ENCODE measurements around the gene PSMA5. TPM values are rescaled to one million over a fixed set of nuclear protein-coding genes. Genes with fewer than 3 reads are reported as not detected.
A peak's percentile ranks its signal among the peaks of the same experiment; 100 is the strongest.

The PSMA5 gene
- total and polyA plus RNA-seq, 12 donors, result 22.7 to 94.6 (median 59.2) TPM

DNA sequence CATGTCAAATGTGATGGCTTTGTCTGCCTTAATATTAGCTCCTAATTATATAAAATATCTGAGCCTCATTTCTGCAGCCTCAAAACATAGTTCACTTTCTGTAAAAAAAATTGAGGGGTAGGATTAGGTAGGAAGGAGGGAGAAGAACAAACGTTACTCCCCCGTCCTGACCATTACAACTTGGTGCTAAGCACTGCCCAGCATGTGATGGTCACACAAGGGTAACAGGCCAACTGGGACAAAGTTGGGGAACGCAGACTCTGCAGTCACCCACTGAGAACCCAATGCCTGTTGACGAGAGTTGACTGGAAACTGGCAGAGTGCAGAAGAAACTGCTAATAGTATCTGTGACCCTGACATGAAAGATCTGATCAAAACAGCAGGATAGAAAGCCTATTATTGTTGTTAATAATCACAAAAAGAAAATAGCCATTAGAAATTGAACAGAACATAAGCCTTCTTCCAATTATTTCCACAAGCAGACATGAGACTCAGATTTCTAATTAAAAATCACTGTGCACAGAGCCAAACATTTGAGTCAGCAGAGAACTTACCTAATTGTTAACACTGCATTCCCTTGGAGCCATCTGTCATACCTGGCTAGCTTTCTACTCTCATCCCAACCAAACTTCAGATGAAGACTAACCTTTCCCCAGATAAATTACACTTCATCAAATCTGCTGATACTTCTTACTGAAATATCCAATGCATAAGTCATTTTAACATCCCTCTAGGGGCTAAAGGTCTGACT lies 34.0 kb downstream of the PSMA5 start:
- peak; percentile 44 to 82 (median 65) for ATAC-seq
- DNase-seq, result peak; percentile 30 to 54
- intact Hi-C loops (cut with DNase I), result loop anchor here in 4 of 10 donors (5.0 to 10.0 kb wide), 3 partner anchors 40 to 297 kb away; partner anchors contain the start of gene TMEM167B (in 1 of the 4)
- Histone ChIP-seq H3K27me3 (peaks cover 0 to 11% (median 0%) of the 10 kb centered on the region in 7 donors), H3K4me1 (peaks cover 22 to 97% (median 86%) of the 10 kb centered on the region in 9 donors), H3K9me3 (no peaks in the 10 kb centered on the region), H3K27ac (peak overlapping the region; percentile 72 to 96 (median 90)), H3K36me3 (no peaks in the 10 kb centered on the region), H3K4me3 (peak overlapping the region in 9 of 10 donors; percentile 1 to 42 (median 34))
- TF ChIP-seq, protein P1, sequence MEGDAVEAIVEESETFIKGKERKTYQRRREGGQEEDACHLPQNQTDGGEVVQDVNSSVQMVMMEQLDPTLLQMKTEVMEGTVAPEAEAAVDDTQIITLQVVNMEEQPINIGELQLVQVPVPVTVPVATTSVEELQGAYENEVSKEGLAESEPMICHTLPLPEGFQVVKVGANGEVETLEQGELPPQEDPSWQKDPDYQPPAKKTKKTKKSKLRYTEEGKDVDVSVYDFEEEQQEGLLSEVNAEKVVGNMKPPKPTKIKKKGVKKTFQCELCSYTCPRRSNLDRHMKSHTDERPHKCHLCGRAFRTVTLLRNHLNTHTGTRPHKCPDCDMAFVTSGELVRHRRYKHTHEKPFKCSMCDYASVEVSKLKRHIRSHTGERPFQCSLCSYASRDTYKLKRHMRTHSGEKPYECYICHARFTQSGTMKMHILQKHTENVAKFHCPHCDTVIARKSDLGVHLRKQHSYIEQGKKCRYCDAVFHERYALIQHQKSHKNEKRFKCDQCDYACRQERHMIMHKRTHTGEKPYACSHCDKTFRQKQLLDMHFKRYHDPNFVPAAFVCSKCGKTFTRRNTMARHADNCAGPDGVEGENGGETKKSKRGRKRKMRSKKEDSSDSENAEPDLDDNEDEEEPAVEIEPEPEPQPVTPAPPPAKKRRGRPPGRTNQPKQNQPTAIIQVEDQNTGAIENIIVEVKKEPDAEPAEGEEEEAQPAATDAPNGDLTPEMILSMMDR (IDR thresholded peaks at IDR 0.05), result no peak
- WGBS, 2 donors, result 32 to 33% methylated on average over 4 of the region's 4 CpGs

DNA sequence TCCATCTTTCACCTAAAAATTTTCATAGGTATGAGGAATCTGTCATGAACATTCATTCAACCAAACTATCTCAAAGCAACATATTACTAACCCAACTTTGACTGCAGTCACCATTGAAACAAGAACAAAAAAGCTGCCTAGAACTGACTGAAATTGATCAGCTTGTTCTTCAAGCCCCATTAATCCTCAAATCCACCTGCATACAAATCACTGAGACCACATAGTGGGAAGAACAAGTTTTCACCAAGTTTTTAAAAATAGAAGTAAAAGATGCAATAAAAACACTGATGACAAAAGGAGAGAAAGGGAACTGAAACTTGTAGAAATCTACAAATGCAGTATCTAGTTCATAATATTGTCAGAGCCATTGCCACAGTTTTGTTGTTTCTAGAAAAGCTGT lies 34.6 kb downstream of the PSMA5 start:
- Histone ChIP-seq H3K4me1 (peaks cover 22 to 99% (median 86%) of the 10 kb centered on the region in 9 donors), H3K9me3 (no peaks in the 10 kb centered on the region), H3K36me3 (no peaks in the 10 kb centered on the region), H3K4me3 (peak overlapping the region in 8 of 10 donors; percentile 1 to 42 (median 34)), H3K27me3 (peaks cover 0 to 8% (median 0%) of the 10 kb centered on the region in 7 donors), H3K27ac (peak overlapping the region; percentile 72 to 96 (median 90))
- TF ChIP-seq, protein P1 (IDR thresholded peaks at IDR 0.05), result no peak
- ATAC-seq (no peak), DNase-seq (no peak)
- intact Hi-C loops (cut with DNase I), result loop anchor here in 4 of 10 donors (5.0 to 10.0 kb wide), 3 partner anchors 39 to 297 kb away; partner anchors contain the start of gene TMEM167B (in 1 of the 4)

DNA sequence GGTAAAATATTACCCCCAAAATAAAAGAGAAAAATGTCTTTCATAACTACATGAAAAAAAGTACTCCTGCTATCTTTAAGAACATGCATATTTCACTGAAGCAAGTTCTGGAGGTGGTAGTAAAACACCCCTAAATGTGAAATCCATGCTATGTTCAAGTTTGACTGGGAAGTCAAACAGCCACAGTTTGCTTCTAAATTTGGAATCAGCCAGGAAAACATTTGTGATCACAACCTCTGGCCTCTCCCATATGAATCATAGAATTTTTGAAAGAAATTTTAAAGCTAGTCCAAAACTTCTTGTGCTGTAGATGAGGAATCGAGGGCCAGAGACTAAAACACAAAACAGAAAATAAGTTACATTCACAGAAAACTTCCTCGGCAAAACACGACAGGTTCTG lies 35.1 kb downstream of the PSMA5 start:
- Histone ChIP-seq H3K9me3 (no peaks in the 10 kb centered on the region), H3K4me3 (peak overlapping the region in 9 of 10 donors; percentile 1 to 42 (median 34)), H3K27ac (peak overlapping the region; percentile 72 to 96 (median 90)), H3K36me3 (no peaks in the 10 kb centered on the region), H3K4me1 (peaks cover 22 to 99% (median 87%) of the 10 kb centered on the region in 9 donors), H3K27me3 (peaks cover 0 to 4% (median 0%) of the 10 kb centered on the region in 7 donors)
- no peak for DNase-seq
- WGBS, 2 donors, result 6 to 9% methylated on average over 3 of the region's 3 CpGs
- intact Hi-C loops (cut with DNase I), result loop anchor here in 4 of 10 donors (5.0 to 10.0 kb wide), 3 partner anchors 39 to 296 kb away; partner anchors contain the start of gene TMEM167B (in 1 of the 4)
- TF ChIP-seq, protein P1 (IDR thresholded peaks at IDR 0.05), result no peak
- ATAC-seq, result peak in 3 of 8 donors; percentile 28 to 37 (median 33)

DNA sequence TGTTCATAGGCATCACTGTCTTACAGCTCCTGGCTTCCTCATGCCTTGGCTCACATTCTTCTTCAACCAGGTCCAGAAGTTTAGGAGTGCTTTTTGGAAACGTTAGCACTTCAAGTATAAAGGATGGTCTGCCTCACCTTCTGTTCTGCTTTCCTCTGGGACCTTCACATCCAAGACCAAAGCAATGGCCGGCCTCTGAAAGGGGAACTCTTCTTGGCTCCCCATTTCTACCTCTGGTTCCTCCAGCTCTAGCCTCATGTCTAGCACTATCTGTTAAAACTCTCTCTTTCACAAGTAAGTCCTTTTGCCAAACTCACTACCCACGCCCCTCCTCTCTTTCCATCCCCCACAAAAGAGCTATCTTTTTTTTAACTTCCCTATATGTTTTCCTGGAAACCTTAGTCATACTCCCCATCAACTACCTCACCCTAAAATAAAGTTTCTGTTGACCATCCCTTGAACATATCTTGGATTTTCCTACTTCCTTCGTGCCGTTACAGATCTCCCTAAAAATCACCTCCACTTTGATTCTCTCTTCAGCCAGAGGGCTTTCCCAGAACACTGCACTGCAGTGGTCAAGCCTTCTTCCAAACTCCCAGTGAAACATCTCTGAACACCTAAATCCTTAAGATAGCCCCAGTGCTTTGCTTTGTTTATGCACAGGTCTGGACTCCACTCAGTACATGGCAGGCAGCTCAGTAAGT lies 36.5 kb downstream of the PSMA5 start:
- 69 to 73% methylated on average over 5 of the region's 5 CpGs for WGBS, 2 donors
- DNase-seq (no peak), ATAC-seq (no peak)
- intact Hi-C loops (cut with DNase I), result loop anchor here in 4 of 10 donors (5.0 to 10.0 kb wide), 3 partner anchors 37 to 295 kb away; partner anchors contain the start of gene TMEM167B (in 1 of the 4)
- peak overlapping the region; percentile 53 to 96 (median 89) for H3K27ac ChIP-seq
- H3K36me3 ChIP-seq, result no peaks in the 10 kb centered on the region
- peaks cover 22 to 99% (median 88%) of the 10 kb centered on the region in 9 donors for H3K4me1 ChIP-seq
- TF ChIP-seq, protein P1 (IDR thresholded peaks at IDR 0.05), result no peak
- H3K4me3 ChIP-seq, result peak overlapping the region in 4 of 10 donors; percentile 6 to 34 (median 20)
- no peaks in the 10 kb centered on the region for H3K27me3 ChIP-seq
- no peaks in the 10 kb centered on the region for H3K9me3 ChIP-seq

Data from heart right ventricle (tissue), 16 donors.